LHCN-M2 (cell line): ENCODE measurements around the gene SAMD3. TPM values are rescaled to one million over a fixed set of nuclear protein-coding genes. Genes with fewer than 3 reads are reported as not detected.
"Not testable (repeated sequence)": the region's sequence is repeated elsewhere in the genome, so short reads cannot be mapped to it uniquely, and the experiment has no call there.

Experiments
- DNase-seq: peaks from one replicate; pipeline ENCODE4 v3.0.0-alpha.2; 2012; ENCODE audit warnings: low read depth
- polyA plus RNA-seq: library from polyadenylated mRNA; unstranded; fragments of >200 nt; gene quantifications from one replicate; pipeline ENCODE4 v1.2.1, GENCODE V29; 2012; ENCODE audit warnings: missing spikeins
- total RNA-seq: library from RNA; depleted of rRNA; stranded (reverse); fragments of >200 nt; gene quantifications from 2 replicates; pipeline ENCODE4 v1.2.3, GENCODE V29; 2014; rRNA removed

SAMD3 gene, protein sequence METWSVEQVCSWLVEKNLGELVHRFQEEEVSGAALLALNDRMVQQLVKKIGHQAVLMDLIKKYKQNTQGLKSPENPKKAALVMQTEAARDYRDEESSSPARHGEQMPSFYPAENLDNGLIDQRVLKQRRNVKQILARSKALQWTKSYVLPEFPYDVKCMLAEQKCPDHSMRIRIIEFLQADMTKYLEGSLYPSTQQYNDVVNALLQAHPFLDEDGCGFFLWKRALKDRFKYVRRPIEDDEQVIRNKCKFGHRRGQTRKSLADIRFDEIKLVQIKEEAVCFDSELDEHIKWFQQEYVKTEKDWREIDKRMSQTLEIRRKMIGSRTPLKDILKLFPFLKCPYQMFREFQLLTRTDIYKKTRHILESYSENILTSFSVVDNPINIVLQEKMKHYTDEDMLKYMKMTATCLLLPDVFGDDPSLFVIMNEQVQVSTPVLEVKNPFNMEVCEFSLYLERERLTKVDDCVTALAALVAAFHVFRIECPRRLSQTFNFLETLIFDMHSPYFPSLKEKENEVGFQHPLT
- not detected in 2 replicates for total RNA-seq
- polyA plus RNA-seq, result not detected

DNA sequence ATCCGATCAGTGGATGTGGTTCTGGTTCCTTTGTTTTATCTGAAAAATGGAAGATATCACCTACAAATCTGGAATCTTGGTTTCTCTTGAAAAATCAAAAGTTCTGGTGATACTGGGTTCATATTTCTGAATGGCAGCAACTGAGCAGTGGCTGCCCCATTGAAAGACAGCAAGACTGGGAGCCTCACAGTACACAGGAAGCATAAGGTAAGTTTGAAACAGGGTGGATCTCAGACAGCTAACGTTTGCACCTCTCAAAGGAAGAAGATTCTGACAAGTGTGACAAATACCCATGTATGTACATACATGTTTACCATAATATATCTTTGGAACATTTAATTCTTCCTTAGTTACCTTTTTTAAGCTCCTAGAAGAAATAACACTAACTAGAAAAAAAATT lies at the start of gene SAMD3:
TSS of gene SAMD3 (minus strand) at position 177 of the 400 bp plus-strand sequence. CDS start 7,678 bp downstream, outside the sequence.
- no peak for DNase-seq

DNA sequence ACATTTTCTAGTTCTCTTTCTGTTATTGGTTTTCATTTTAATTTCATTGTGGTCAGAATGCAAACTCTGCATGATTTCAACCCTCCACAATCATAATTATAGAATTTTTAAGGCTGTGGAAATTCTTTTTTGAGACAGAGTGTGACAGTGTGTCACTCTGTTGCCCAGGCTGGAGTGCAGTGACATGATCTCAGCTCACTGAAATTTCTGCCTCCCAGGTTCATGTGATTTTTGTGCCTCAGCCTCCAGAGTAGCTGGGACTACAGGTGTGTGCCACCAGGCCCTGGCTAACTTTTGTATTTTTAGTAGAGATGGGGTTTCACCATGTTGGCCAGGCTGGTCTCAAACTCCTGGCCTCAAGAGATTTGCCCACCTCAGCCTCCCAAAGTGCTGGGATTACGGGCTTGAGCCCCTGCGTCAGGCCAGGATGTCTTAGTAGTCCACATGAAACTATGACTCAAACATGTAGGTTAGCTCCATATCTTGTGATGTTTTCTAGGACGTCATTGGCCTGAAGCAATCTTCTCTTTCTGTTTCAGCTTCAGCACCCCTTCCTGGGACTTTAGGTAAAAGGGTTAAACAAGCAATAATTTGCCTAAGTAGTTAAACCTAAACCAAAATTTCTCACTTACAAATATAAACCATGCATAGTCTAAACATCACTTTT lies 47.4 kb upstream of the SAMD3 start:
- DNase-seq, result no peak

- DNase-seq, result not testable (repeated sequence)
Measured at GRCh38 chr6:130265553-130265952, 42.8 kb upstream of the SAMD3 start.

- no peak for DNase-seq
Measured at GRCh38 chr6:130262008-130262407, 39.3 kb upstream of the SAMD3 start.

DNA sequence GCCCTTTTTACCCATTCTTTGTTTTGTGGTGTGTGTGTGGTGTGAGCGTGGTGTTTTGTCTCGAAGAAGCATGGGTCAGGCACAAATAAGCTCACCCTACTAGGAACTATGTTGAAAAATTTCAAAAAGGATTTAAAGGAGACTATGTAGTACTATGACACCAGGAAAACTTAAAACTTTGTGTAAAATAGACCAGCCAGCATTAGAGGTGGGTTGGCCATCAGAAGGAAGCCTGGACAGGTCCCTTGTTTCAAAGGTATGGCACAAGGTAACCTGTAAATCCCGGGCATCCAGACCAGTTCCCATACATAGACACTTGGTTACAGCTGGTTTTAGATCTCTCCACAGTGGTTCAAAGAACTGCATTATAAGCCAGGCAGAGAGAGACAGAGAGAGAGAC lies 38.8 kb upstream of the SAMD3 start:
- DNase-seq, result not testable (repeated sequence)

DNA sequence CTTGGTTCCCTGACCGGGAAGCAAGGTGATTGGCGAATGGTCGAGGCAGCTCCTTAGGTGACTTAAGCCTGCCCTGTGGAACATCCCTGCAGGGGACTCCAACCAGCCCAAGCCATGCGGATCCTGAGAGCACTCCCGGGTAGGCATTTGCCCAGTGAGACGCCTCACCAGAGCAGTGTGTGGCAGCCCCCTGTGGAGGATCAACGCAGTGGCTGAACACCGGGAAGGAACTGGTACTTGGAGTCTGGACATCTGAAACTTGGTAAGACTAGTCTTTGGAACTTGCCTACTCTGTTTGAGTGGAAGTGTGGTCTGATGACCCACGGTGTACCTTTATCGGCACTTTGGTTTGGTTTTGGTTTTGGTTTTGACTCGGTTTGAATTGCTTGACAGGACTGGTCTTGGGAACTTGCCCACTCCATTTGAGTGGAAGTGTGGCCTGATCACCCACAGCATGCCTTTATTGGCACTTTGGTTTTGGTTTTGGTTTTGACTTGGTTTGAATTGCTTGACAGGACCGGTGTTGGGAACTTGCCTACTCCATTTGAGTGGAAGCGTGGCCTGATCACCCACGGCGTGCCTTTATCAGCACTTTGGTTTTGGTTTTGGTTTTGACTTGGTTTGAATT lies 38.0 kb upstream of the SAMD3 start:
- not testable (repeated sequence) for DNase-seq

DNA sequence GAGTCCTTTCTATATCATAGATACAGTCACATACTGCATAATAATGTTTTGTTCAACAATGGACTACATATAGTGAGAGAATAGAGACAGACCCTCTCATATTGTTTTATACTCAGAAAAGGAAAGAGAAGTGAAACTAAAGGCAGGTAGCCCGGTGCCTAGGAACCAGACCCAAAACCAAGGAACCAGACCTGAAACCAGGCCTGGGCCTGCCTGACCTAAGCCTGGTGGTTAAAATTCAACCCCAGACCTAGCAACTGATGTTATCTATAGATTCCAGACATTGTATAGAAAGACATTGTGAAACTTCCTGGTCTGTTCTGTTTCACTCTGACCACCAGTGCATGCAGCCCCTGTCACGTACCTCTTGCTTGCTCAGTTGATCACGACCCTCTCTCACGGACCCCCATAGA lies 37.3 kb upstream of the SAMD3 start:
- DNase-seq, result not testable (repeated sequence)

DNA sequence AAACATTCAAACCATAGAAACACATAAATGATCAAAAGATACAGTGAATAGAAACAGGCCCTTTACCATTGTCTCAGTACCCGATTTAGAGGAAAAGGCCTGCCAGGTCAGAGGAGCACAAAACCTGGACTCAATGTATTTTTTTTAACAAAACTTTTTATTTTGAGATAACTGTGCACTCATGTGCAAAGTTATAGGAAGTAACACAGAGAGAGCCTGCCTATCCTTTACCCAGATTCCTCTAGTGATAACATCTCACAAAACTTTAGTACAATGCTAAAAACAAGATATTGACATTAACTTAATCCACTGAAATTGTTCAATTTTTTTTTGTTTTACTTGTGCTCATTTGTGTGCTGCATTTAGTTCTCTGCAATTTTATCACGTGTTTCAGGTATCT lies 36.8 kb upstream of the SAMD3 start:
- DNase-seq, result no peak

GRCh38 chr6:130259140-130259539 lies 36.4 kb upstream of the SAMD3 start:
- no peak for DNase-seq

GRCh38 chr6:130252527-130253237 lies 29.9 kb upstream of the SAMD3 start:
- peak; percentile 90 for DNase-seq

- no peak for DNase-seq
Measured at GRCh38 chr6:130245267-130245666, 22.5 kb upstream of the SAMD3 start.

DNA sequence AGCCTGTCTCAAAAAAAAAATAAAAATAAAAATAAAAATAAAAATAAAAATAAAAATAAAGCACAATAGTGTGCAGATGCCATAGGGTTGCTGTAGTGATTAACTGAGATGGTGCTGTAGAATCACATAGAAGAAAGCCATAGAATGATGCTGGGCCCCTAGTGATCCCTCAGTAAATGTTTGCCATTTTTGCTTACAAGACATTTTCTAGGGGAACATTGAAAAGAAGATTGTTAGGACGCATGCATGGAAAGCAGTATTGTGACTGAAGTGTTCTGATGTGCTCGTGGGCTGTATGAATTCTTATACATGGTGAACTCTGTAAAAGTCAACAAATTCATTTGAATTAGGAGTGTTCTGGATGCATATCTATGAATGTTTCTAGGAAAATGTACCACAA lies 22.0 kb upstream of the SAMD3 start:
- no peak for DNase-seq

DNA sequence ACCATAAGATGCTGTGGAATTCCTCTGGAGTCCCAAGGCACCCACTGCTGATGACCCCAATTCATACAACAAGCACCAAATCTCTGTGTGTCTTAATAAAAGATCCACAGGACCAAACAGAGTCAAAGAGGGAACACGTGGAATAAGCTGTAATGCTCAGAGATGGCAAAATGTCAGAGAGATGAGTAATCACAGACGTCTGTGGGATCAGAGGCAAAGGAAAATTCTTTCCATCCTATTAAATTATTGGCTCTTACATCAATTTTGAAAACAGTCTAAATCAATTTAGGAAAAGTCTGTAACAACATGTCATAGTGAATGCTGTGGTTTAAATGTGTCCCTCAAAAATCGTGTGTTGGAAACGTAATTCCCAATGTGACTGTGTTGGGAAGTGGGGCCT lies 17.5 kb upstream of the SAMD3 start:
- peak; percentile 38 for DNase-seq

DNA sequence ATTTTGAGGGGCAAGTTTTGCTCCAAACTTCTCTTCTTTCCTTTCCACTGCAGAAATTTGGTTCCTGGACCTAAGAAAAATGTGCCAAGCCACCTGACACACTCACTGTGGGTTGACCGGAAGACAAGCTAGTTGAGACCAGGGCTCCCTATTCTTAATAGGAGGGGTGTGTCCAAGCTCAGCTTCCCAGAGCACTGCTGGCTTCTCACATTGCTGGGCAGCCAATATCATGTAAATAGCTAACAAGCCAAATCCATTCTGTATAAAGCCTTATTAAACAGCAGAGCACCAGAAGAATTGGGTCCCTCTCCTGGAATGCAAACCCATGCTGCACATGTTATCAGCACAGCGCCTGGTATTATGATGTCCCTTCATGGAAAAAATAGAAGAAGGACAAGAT lies 17.0 kb upstream of the SAMD3 start:
- no peak for DNase-seq

DNA sequence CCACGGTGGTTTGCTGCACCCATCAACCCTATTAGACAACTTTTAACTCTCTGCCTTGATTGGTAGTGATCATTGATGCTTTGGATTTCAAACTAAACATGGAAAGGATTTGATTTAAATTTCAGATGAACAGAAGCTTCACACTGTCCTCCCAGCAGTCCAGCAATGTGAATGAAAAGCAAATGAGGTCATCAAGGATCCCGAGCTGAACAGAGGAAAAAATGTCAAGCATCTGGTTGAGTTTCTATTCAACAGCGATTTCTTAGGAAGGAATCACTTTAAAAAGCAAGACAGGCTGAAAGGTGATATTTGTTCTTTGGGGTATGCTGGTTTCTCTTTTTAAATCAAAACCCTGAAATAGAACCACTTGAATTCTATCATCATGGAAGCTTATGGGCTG lies 10.6 kb upstream of the SAMD3 start:
- DNase-seq, result no peak

- not testable (repeated sequence) for DNase-seq
Measured at GRCh38 chr6:130230531-130230930, 7.8 kb upstream of the SAMD3 start.

DNA sequence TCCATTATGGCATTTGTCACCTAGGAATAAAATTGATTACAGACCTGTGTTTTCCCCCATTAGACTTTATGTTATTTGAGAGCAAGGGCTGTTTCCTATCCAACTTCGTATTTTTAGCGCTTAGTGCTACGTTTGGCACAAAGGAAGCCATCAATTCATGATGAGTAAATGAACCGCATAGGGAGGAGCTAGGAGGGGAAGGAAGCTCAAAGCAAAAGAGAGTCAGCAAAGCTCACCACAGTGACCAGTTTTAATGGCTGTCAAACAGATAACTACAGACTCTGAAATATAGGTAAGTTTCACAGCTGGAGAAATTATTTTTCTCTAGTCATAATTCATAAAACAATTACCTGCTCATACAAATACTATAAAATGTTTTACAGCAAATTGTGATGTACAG lies 6.9 kb upstream of the SAMD3 start:
- no peak for DNase-seq

DNA sequence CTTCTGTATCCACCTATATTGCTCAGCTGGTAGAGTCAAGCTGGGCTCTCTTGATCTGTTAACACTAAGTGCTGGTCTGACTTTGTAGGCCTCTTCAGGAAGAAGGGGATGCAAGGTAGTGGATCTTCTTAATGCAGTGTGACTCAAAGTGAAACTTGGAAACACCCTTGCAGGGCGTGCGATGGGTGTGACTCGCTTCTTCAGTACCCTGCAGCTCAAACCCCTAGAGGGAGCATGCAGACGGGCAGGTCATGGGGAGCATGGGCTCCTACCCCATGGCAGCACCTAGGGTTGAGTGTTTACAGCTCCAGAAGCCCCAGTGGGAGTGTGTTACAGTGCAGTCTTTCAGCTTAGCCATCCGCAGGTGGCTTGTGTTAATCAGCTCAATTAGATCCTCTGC lies 757 bp upstream of the SAMD3 start:
- DNase-seq, result no peak

GRCh38 chr6:130218134-130218533 lies 4.6 kb downstream of the SAMD3 start:
- DNase-seq, result no peak

DNA sequence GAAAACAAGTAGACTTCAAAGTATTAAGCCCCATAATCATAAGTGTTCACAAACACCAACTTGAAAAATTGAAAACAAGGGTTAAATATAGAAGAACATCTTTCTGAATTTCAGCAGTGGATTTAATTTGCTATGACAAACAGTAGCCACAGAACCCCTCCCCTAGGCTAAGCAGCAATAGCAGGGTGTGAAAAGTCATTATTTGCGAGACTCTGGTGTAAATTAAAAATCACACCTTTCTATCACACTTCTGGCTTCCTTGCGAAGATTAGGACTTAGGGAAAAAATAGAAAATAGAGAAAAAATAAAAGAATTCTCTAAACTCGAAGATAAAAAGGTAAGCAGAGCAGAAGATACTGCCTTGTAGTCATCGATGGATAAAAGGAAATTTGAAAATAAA lies 6.1 kb downstream of the SAMD3 start:
- DNase-seq, result no peak

GRCh38 chr6:130215526-130215925 lies 7.2 kb downstream of the SAMD3 start:
- no peak for DNase-seq
